Measurements from ENCODE around the gene WBP1. TPM values are rescaled to one million over a fixed set of nuclear protein-coding genes. Genes with fewer than 3 reads are reported as not detected.

Gene WBP1
- total RNA-seq, 2 experiments from 2014 or later, result 32.9 to 35.9 TPM

GRCh38 chr2:74493546-74493945 lies 35.3 kb downstream of the WBP1 start:
- Mint-ChIP-seq H3K36me3 (peaks cover 20% of the 10 kb centered on the region), H3K9me3 (no peaks in the 10 kb centered on the region), H3K27me3 (peaks cover 7% of the 10 kb centered on the region), H3K4me1 (ENCODE audit: low read depth) (peaks cover 11% of the 10 kb centered on the region), H3K27ac (no peak overlapping the region), H3K4me3 (no peak overlapping the region)
- intact Hi-C loops (cut with micrococcal nuclease), result no loop called here
- ChIA-PET POLR2A (interaction anchor here (1.1 kb wide), 1 partner anchor 21 kb away, joined by 3 read pairs; no protein-coding TSS in a partner anchor), CTCF (interaction anchor here (0.6 to 1.4 kb wide), 3 partner anchors 10 to 13 kb away, joined by 3 to 6 read pairs (median 4); partner anchors contain the start of genes CCDC142 and TTC31)
- DNase-seq, result no peak

DNA sequence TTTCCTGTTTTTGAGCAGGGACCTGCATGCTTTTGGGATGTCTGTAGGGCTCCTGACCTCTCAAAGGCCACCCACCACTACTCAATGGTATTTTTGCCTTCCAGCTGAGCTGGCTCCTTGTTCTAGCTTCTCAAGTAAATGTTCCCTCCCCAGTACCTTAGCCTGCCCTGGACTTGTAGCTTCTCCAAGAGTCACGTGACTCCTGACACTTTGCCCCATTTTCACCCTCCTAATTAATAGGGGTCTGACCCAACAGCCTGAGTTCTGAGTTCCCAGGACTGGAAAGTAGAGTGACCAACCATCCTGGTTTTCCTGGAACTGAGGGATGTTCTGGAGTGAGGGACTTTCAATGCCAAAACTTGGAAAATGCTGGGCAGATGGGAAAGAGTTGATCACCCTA lies 37.2 kb downstream of the WBP1 start:
- H3K36me3 Mint-ChIP-seq, result peaks cover 15% of the 10 kb centered on the region
- intact Hi-C loops (cut with micrococcal nuclease), result loop anchor here (5.0 kb wide), 1 partner anchor 37 kb away; no protein-coding TSS in a partner anchor
- peaks cover 23% of the 10 kb centered on the region for H3K27me3 Mint-ChIP-seq
- ChIA-PET POLR2A (no interaction called here), CTCF (interaction anchor here (0.7 kb wide), 1 partner anchor 49 kb away, joined by 3 read pairs; no protein-coding TSS in a partner anchor)
- no peaks in the 10 kb centered on the region for H3K9me3 Mint-ChIP-seq
- DNase-seq, result no peak
- H3K4me1 Mint-ChIP-seq (ENCODE audit: low read depth), result peaks cover 17% of the 10 kb centered on the region
- H3K4me3 Mint-ChIP-seq, result no peak overlapping the region
- H3K27ac Mint-ChIP-seq, result no peak overlapping the region

- ChIA-PET CTCF (interaction anchor here (0.9 to 1.5 kb wide), 2 partner anchors 15 to 78 kb away, joined by 3 to 7 read pairs; partner anchors contain the start of genes CCDC142 and TTC31), POLR2A (interaction anchor here (1.0 to 1.8 kb wide), 4 partner anchors 10 to 32 kb away, joined by 3 to 6 read pairs (median 5); partner anchors contain the start of genes AUP1, CCDC142, HTRA2 and PCGF1)
- no peak for DNase-seq
- no peak overlapping the region for H3K27ac Mint-ChIP-seq
- peaks cover 39% of the 10 kb centered on the region for H3K27me3 Mint-ChIP-seq
- no peaks in the 10 kb centered on the region for H3K9me3 Mint-ChIP-seq
- intact Hi-C loops (cut with micrococcal nuclease), result loop anchor here (5.0 kb wide), 1 partner anchor 35 kb away; no protein-coding TSS in a partner anchor
- peak overlapping the region; percentile 75 for H3K4me3 Mint-ChIP-seq
- peaks cover 7% of the 10 kb centered on the region for H3K36me3 Mint-ChIP-seq
- peaks cover 21% of the 10 kb centered on the region for H3K4me1 Mint-ChIP-seq (ENCODE audit: low read depth)
Observed at GRCh38 chr2:74496997-74497776, 38.9 kb downstream of the WBP1 start.

- ChIA-PET POLR2A (interaction anchor here (1.0 to 1.8 kb wide), 4 partner anchors 9 to 31 kb away, joined by 3 to 6 read pairs (median 5); partner anchors contain the start of genes AUP1, CCDC142, HTRA2 and PCGF1), CTCF (interaction anchor here (0.9 to 1.7 kb wide), 3 partner anchors 15 to 92 kb away, joined by 3 to 7 read pairs (median 3); partner anchors contain the start of genes CCDC142 and TTC31)
- Mint-ChIP-seq H3K9me3 (no peaks in the 10 kb centered on the region), H3K36me3 (peaks cover 3% of the 10 kb centered on the region), H3K27me3 (peaks cover 45% of the 10 kb centered on the region), H3K4me1 (ENCODE audit: low read depth) (peaks cover 28% of the 10 kb centered on the region), H3K4me3 (peak overlapping the region; percentile 75), H3K27ac (peak overlapping the region; percentile 20)
- intact Hi-C loops (cut with micrococcal nuclease), result loop anchor here (1.0 to 5.0 kb wide), 3 partner anchors 15 to 34 kb away; partner anchors contain the start of gene TTC31
- peak; percentile 42 for DNase-seq
Observed at GRCh38 chr2:74497777-74498499, 39.7 kb downstream of the WBP1 start.

GRCh38 chr2:74498500-74499266 lies 40.4 kb downstream of the WBP1 start:
- H3K4me3 Mint-ChIP-seq, result peak overlapping the region; percentile 75
- peaks cover under 1% of the 10 kb centered on the region for H3K36me3 Mint-ChIP-seq
- peak overlapping the region; percentile 20 for H3K27ac Mint-ChIP-seq
- peaks cover 51% of the 10 kb centered on the region for H3K27me3 Mint-ChIP-seq
- CTCF ChIA-PET, result interaction anchor here (0.9 to 1.7 kb wide), 3 partner anchors 16 to 91 kb away, joined by 3 to 7 read pairs (median 3); partner anchors contain the start of genes CCDC142 and TTC31
- peak; percentile 58 for DNase-seq
- H3K4me1 Mint-ChIP-seq (ENCODE audit: low read depth), result peaks cover 35% of the 10 kb centered on the region
- no peaks in the 10 kb centered on the region for H3K9me3 Mint-ChIP-seq
- intact Hi-C loops (cut with micrococcal nuclease), result loop anchor here (1.0 to 5.0 kb wide), 3 partner anchors 15 to 34 kb away; partner anchors contain the start of gene TTC31
- POLR2A ChIA-PET, result interaction anchor here (1.0 to 1.3 kb wide), 3 partner anchors 15 to 31 kb away, joined by 3 to 5 read pairs (median 5); partner anchors contain the start of genes AUP1, CCDC142, HTRA2 and TTC31

DNA sequence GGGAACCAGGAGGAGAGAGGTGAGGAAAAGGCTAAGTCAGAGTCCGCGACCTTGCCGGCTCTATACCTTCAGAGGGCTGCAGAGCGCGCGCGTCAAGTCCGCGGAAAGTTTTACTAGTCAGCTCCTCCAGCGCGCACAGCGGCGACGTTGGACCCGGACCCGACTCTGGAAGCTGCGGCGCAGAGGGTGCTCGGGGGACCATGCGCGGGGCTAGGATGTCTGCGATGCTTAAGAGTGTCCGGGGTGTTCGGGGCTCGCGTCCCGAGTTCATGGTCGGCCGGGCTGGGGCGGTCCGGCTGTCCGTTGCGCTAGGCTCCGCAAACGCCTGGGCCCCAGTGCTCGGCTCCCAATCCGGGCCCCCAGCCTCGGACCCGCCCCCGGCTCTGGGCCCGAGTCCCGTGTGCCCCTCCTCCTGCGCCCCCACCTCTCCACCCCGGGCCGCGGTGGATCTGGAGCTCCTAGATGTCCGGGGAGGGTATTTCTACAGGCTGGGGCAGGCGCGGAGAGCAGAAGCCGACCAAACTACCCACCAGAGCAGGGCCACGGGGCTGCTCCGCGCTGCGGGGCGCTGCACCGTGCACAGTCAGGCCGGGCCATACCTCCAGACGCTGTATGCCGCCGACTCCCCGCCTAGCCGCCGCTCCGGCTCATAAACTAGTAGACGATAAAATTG lies 41.2 kb downstream of the WBP1 start, which contains the start of gene LBX2:
LBX2 (minus strand) TSS at position 337 of the 673 bp plus-strand sequence; CDS start at position 271, 66 bp downstream.
- H3K27me3 Mint-ChIP-seq, result peaks cover 58% of the 10 kb centered on the region
- peak within 1 kb of the TSS; percentile 75 for H3K4me3 Mint-ChIP-seq
- H3K4me1 Mint-ChIP-seq (ENCODE audit: low read depth), result peaks cover 41% of the 10 kb centered on the region
- H3K27ac Mint-ChIP-seq, result no peak within 1 kb of the TSS
- POLR2A ChIA-PET, result interaction anchor here (1.1 to 1.4 kb wide), 2 partner anchors 17 to 40 kb away, joined by 3 read pairs; partner anchors contain the start of gene CCDC142
- H3K9me3 Mint-ChIP-seq, result no peaks in the 10 kb centered on the region
- intact Hi-C loops (cut with micrococcal nuclease), result loop anchor here (5.0 kb wide), 1 partner anchor 33 kb away; no protein-coding TSS in a partner anchor
- DNase-seq, result peak; percentile 49
- H3K36me3 Mint-ChIP-seq, result peaks cover 6% of the 10 kb centered on the region
- CTCF ChIA-PET, result interaction anchor here (0.8 to 1.7 kb wide), 3 partner anchors 16 to 90 kb away, joined by 3 to 4 read pairs (median 3); partner anchors contain the start of genes CCDC142 and TTC31

DNA sequence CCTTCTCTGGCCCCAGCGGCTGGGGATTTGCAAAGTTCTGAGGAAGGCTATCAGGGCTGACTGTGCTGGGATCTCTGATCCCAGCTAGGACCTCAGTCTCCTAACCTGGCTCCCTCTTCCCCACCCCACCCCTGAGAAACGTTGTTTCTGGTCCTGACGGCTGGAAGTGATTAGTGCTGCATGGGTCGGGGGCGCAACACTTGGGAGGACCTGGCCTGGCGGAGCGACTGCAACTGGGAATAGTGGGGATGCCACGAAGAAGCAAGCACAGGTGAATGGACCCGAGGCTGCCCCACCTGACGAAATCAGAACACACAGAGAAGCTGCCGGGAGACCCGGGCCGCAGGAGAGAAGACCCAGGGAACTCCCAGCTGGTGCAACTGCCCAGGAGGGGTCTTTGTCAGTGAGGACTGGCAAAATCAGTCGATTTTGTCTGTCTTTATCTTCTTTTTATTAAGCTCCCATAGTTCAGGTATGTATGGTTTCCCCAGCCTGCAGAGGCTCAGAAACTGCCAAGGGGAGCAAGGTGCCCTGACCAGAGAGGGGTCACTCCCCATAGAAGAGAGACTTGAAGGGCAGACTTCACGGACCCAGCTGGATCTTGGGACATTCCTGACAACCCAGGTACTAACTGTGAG lies 41.8 kb downstream of the WBP1 start:
- no peaks in the 10 kb centered on the region for H3K9me3 Mint-ChIP-seq
- H3K36me3 Mint-ChIP-seq, result peaks cover 13% of the 10 kb centered on the region
- peaks cover 63% of the 10 kb centered on the region for H3K27me3 Mint-ChIP-seq
- CTCF ChIA-PET, result interaction anchor here (0.8 to 2.0 kb wide), 3 partner anchors 17 to 87 kb away, joined by 3 to 9 read pairs (median 4); partner anchors contain the start of genes CCDC142 and TTC31
- POLR2A ChIA-PET, result interaction anchor here (1.1 to 1.4 kb wide), 3 partner anchors 16 to 40 kb away, joined by 3 to 4 read pairs (median 3); partner anchors contain the start of gene CCDC142
- intact Hi-C loops (cut with micrococcal nuclease), result loop anchor here (5.0 kb wide), 1 partner anchor 32 kb away; no protein-coding TSS in a partner anchor
- DNase-seq, result no peak
- no peak overlapping the region for H3K4me3 Mint-ChIP-seq
- H3K4me1 Mint-ChIP-seq (ENCODE audit: low read depth), result peaks cover 46% of the 10 kb centered on the region
- no peak overlapping the region for H3K27ac Mint-ChIP-seq

GRCh38 chr2:74500578-74500946 lies 42.3 kb downstream of the WBP1 start:
- Mint-ChIP-seq H3K4me3 (no peak overlapping the region), H3K4me1 (ENCODE audit: low read depth) (peaks cover 47% of the 10 kb centered on the region), H3K9me3 (no peaks in the 10 kb centered on the region), H3K36me3 (peaks cover 18% of the 10 kb centered on the region), H3K27me3 (peaks cover 63% of the 10 kb centered on the region), H3K27ac (no peak overlapping the region)
- ChIA-PET POLR2A (interaction anchor here (1.1 to 1.4 kb wide), 3 partner anchors 16 to 41 kb away, joined by 3 to 4 read pairs (median 3); partner anchors contain the start of gene CCDC142), CTCF (interaction anchor here (1.2 to 3.7 kb wide), 3 partner anchors 18 to 87 kb away, joined by 4 to 15 read pairs (median 9); partner anchors contain the start of genes CCDC142 and TTC31)
- DNase-seq, result no peak
- intact Hi-C loops (cut with micrococcal nuclease), result no loop called here

- peaks cover 23% of the 10 kb centered on the region for H3K36me3 Mint-ChIP-seq
- DNase-seq, result no peak
- intact Hi-C loops (cut with micrococcal nuclease), result no loop called here
- peaks cover 63% of the 10 kb centered on the region for H3K27me3 Mint-ChIP-seq
- peak overlapping the region; percentile 65 for H3K4me3 Mint-ChIP-seq
- peaks cover 49% of the 10 kb centered on the region for H3K4me1 Mint-ChIP-seq (ENCODE audit: low read depth)
- no peaks in the 10 kb centered on the region for H3K9me3 Mint-ChIP-seq
- no peak overlapping the region for H3K27ac Mint-ChIP-seq
- POLR2A ChIA-PET, result interaction anchor here (0.7 kb wide), 1 partner anchor 9 kb away, joined by 3 read pairs; no protein-coding TSS in a partner anchor
- CTCF ChIA-PET, result interaction anchor here (0.7 to 3.7 kb wide), 4 partner anchors 17 to 86 kb away, joined by 3 to 15 read pairs (median 6); partner anchors contain the start of genes CCDC142 and TTC31
Observed at GRCh38 chr2:74501335-74502071, 43.3 kb downstream of the WBP1 start.
